SU-DHL-6 (cell line): ENCODE measurements around the gene GPR89A.
"Not testable (repeated sequence)": the region's sequence is repeated elsewhere in the genome, so short reads cannot be mapped to it uniquely, and the experiment has no call there.

ENCODE experiments used
- H2AFZ ChIP-seq: fragments of 200-600 bp; sonication (generic); 2 replicates; pipeline ENCODE4 v1.6.1; 2014; ENCODE audit warnings: low read depth, mild to moderate bottlenecking, moderate library complexity, mixed read lengths, antibody characterized with exemption, low read length; ENCODE audit not compliant: severe bottlenecking
- H3F3A ChIP-seq: fragments of 200-600 bp; shearing (Covaris generic); 2 replicates; pipeline ENCODE4 v1.6.0; 2016; ENCODE audit warnings: antibody characterized with exemption, mild to moderate bottlenecking; ENCODE audit not compliant: insufficient read depth
- H3K27ac ChIP-seq: fragments of 200-600 bp; sonication (generic); 2 replicates; pipeline ENCODE4 v1.5.1; 2016; ENCODE audit warnings: low read depth, mild to moderate bottlenecking, low read length, moderate library complexity, mixed read lengths
- H3K27me3 ChIP-seq: fragments of 200-600 bp; sonication (generic), shearing (Covaris generic); 2 replicates; pipeline ENCODE4 v1.6.0; 2014; ENCODE audit warnings: mild to moderate bottlenecking, low read length
- H3K36me3 ChIP-seq: fragments of 200-600 bp; sonication (generic); 2 replicates; pipeline ENCODE4 v1.6.1; 2014; ENCODE audit warnings: mild to moderate bottlenecking, low read length, mixed read lengths
- H3K4me2 ChIP-seq: fragments of 300-600, 200-600 bp; shearing (Covaris generic), sonication (generic); 2 replicates; pipeline ENCODE4 v1.6.0; 2014; ENCODE audit warnings: low read length, low read depth, mild to moderate bottlenecking; ENCODE audit not compliant: poor library complexity, severe bottlenecking
- H3K4me3 ChIP-seq: fragments of 200-600 bp; sonication (generic); 2 replicates; pipeline ENCODE4 v1.5.1; 2014; ENCODE audit warnings: antibody characterized with exemption, low read length, mild to moderate bottlenecking, mixed read lengths; ENCODE audit not compliant: insufficient read depth, poor library complexity, severe bottlenecking
- H3K79me2 ChIP-seq: fragments of 200-600 bp; sonication (generic); 2 replicates; pipeline ENCODE4 v1.6.1; 2014; ENCODE audit warnings: mild to moderate bottlenecking, low read length, moderate library complexity; ENCODE audit not compliant: insufficient read depth
- H3K9ac ChIP-seq: fragments of 200-600 bp; sonication (generic); 2 replicates; pipeline ENCODE4 v1.7.0; 2014; ENCODE audit warnings: mild to moderate bottlenecking, low read length
- H3K9me2 ChIP-seq: fragments of 200-600 bp; sonication (generic); replicated peaks from 2 replicates; pipeline ENCODE4 v1.6.1; 2014; ENCODE audit warnings: low read length; ENCODE audit not compliant: insufficient read depth
- H3K9me3 ChIP-seq: fragments of 200-600 bp; sonication (generic); 2 replicates; pipeline ENCODE4 v1.6.1; 2014; ENCODE audit warnings: low read length, mixed read lengths; ENCODE audit not compliant: insufficient read depth
- H4K20me1 ChIP-seq: fragments of 200-600 bp; sonication (generic); 2 replicates; pipeline ENCODE4 v1.6.1; 2014; ENCODE audit warnings: low read depth, mild to moderate bottlenecking, antibody characterized with exemption, low read length, moderate library complexity, mixed read lengths
- EZH2phosphoT487 ChIP-seq: fragments of 200-600 bp; sonication (generic), shearing (Covaris generic); conservative IDR thresholded peaks from 2 replicates; pipeline ENCODE4 v1.6.1; 2018; ENCODE audit warnings: mild to moderate bottlenecking, antibody characterized with exemption, low read length, moderate library complexity, mixed read lengths
- TF ChIP-seq, protein P1 (sequence below): fragments of 200-600 bp; sonication (generic); IDR thresholded peaks from one replicate; pipeline ENCODE4 v1.5.1; 2017; ENCODE audit warnings: antibody characterized with exemption, mild to moderate bottlenecking, low read length, moderate library complexity; ENCODE audit not compliant: insufficient read depth, poor library complexity, severe bottlenecking

GPR89A gene

DNA sequence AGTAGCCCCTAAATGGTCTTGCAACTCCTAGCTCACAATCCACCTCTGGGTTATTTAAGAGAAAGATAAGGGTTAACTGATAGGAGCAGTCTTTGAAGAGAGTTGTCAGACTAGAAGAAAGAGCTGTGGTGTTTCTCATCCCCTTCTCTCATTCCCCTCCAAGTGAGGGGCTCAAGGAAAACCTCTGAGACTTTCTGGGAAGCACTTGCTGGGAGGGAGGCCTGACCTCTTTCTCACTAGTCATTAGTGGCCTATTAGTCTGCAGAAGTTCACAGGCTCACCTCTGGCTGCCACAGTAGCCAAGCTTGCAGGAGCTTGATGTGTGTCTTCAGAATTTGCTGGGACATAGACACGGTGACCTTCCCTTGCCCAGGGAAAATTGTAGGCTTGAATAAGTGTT is 6.2 kb upstream of the GPR89A start:
- H2AFZ ChIP-seq: no peak overlapping the region
- H3F3A ChIP-seq: no peaks in the 10 kb centered on the region
- no peak overlapping the region for H3K9ac ChIP-seq
- no peak for TF ChIP-seq EZH2phosphoT487
- TF ChIP-seq, protein P1, sequence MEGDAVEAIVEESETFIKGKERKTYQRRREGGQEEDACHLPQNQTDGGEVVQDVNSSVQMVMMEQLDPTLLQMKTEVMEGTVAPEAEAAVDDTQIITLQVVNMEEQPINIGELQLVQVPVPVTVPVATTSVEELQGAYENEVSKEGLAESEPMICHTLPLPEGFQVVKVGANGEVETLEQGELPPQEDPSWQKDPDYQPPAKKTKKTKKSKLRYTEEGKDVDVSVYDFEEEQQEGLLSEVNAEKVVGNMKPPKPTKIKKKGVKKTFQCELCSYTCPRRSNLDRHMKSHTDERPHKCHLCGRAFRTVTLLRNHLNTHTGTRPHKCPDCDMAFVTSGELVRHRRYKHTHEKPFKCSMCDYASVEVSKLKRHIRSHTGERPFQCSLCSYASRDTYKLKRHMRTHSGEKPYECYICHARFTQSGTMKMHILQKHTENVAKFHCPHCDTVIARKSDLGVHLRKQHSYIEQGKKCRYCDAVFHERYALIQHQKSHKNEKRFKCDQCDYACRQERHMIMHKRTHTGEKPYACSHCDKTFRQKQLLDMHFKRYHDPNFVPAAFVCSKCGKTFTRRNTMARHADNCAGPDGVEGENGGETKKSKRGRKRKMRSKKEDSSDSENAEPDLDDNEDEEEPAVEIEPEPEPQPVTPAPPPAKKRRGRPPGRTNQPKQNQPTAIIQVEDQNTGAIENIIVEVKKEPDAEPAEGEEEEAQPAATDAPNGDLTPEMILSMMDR: no peak
- no peak overlapping the region for H3K27ac ChIP-seq
- H3K9me3 ChIP-seq: no peaks in the 10 kb centered on the region
- H3K36me3 ChIP-seq: no peaks in the 10 kb centered on the region
- no peak overlapping the region for H3K4me3 ChIP-seq
- H3K4me2 ChIP-seq: no peak overlapping the region
- no peaks in the 10 kb centered on the region for H3K9me2 ChIP-seq
- H4K20me1 ChIP-seq: no peaks in the 10 kb centered on the region
- no peaks in the 10 kb centered on the region for H3K27me3 ChIP-seq
- H3K79me2 ChIP-seq: no peaks in the 10 kb centered on the region

DNA sequence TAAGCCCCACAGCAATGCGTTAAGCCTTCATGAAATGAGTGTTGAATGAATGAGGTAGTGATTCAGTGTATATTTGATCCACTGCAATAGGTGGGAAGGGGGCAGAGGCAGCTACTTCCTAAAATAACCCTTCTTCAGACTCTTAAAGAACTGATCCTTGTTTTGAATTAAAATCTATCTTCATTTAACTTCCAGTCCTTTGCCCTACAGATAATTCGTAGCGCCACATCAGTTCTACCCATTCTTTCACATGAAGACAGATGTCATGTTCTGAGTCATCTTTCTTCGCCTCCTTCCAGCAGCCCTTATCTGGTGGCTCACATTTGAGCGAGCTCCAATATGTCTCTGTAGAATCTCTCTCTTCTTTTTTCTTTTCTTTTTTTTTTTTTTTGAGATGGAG is 948 bp upstream of the GPR89A start:
- H3K27ac ChIP-seq, H3K36me3 ChIP-seq: not testable (repeated sequence)

DNA sequence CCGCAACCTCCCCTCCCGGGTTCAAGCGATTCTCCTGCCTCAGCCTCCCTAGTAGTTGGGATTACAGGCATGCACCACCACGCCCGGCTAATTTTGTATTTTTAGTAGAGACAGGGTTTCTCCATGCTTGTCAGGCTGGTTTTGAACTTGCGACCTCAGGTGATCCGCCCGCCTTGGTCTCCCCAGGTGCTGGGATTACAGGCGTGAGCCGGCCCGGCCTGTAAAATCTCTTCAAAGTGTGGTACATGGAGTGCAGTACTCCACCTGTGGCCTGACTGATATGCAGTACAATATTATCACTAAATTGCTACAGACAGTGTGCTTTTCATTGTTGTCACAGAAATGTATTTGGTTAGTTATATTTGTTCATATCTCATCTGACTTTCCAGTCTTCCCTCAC is 499 bp upstream of the GPR89A start:
- not testable (repeated sequence) for H3K9me3 ChIP-seq, H3K27me3 ChIP-seq, H4K20me1 ChIP-seq, H3K4me2 ChIP-seq, H3K9ac ChIP-seq, H3K79me2 ChIP-seq, H2AFZ ChIP-seq, H3K4me3 ChIP-seq, H3K9me2 ChIP-seq, H3K36me3 ChIP-seq, H3F3A ChIP-seq, H3K27ac ChIP-seq

More for the DNA sequence above, 948 bp upstream of the GPR89A start:
- not testable (repeated sequence) for H3K79me2 ChIP-seq, H3K9ac ChIP-seq, H2AFZ ChIP-seq, H3K4me3 ChIP-seq, H4K20me1 ChIP-seq, H3K9me3 ChIP-seq, H3K27me3 ChIP-seq, H3K9me2 ChIP-seq, H3K4me2 ChIP-seq, H3F3A ChIP-seq

DNA sequence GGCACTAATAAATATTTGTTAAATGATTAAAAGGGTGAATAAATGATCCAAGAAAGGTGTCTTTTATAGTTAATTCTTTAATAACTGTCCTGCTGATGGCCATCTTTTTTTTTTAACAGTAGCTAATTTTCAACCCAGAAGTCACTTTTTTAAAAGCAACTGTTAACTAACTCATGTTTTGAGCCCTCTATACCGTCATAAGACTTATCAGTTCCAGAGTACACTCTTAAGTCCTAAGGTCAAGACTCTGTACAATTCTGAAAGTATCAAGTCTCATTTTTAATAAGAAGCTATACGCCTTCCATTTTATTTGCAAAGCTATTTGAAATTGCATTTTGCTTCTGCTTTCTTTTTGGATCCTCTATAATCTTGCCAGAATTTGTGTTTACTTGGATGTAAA is 3.0 kb downstream of the GPR89A start:
- H3K27ac ChIP-seq, H3K9ac ChIP-seq, H3K4me3 ChIP-seq, H3K36me3 ChIP-seq, H3K4me2 ChIP-seq, H3F3A ChIP-seq, H2AFZ ChIP-seq, H3K9me2 ChIP-seq, H3K79me2 ChIP-seq, H4K20me1 ChIP-seq, H3K9me3 ChIP-seq, H3K27me3 ChIP-seq: not testable (repeated sequence)

DNA sequence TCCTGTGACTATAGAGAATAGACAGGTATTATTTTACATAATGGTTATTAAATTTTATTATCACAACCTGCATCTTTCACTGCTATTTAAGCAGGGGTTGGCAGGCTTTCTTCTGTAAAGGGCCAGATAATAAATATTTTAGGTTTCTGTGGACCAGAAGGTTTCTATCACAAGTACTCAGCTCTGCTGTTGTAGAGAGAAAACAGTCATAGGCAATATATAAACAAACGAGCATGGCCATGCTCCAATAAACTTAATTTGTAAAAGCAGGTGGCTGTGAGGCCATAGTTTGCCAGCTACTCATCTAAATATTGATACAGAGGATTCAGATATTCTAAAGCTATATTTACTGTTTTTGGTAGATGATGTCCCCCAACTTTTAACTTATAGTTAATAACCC is 12.3 kb downstream of the GPR89A start:
- not testable (repeated sequence) for H3F3A ChIP-seq, H3K27me3 ChIP-seq, H3K9ac ChIP-seq, H3K36me3 ChIP-seq, H2AFZ ChIP-seq, H3K9me3 ChIP-seq, H3K4me2 ChIP-seq, H4K20me1 ChIP-seq, H3K4me3 ChIP-seq, H3K9me2 ChIP-seq, H3K27ac ChIP-seq, H3K79me2 ChIP-seq

DNA sequence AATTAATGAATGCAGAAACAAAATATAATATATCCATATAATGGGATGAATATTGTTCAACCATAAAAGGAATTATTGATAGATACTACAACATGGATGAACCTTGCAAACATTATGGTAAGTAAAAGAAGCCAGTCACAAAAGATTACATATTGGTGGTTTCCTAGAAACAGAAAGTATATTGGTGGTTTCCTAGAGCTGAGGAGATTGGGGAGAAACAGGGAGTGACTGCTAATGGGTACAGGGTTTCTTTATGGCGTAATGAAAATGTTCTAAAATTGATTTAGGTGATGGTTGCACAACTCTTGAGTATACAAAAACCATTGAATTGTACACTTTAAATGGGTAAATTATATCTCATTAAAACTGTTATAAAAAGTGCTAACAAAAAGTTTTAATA is 14.4 kb downstream of the GPR89A start:
- not testable (repeated sequence) for H4K20me1 ChIP-seq, H3K9me2 ChIP-seq

DNA sequence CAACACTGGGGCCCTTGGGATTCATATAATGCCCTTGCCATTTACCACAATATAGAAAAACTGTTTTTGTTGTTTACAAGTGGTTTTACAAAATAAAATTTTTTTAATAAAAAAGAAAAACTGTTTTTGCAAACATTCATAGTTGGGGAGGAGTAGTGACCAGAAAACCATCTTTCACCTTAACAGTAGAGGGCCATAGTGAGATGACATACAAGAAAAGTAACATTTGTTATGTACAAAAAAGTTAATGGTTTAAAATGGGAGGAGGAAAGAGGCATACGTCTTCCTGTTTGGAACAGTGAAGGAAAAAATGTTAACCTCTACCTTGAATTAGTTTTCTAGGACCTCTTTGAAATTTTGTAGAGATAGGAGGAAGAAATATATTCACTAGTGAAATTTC is 28.4 kb downstream of the GPR89A start:
- H3K79me2 ChIP-seq, H3K27ac ChIP-seq, H2AFZ ChIP-seq, H3K4me2 ChIP-seq, H3K9ac ChIP-seq, H3K4me3 ChIP-seq, H4K20me1 ChIP-seq, H3K9me2 ChIP-seq, H3K27me3 ChIP-seq, H3F3A ChIP-seq, H3K36me3 ChIP-seq, H3K9me3 ChIP-seq: not testable (repeated sequence)

More for the DNA sequence above, 14.4 kb downstream of the GPR89A start:
- H2AFZ ChIP-seq, H3K4me2 ChIP-seq, H3K79me2 ChIP-seq, H3K36me3 ChIP-seq, H3F3A ChIP-seq, H3K27ac ChIP-seq, H3K27me3 ChIP-seq, H3K9ac ChIP-seq, H3K4me3 ChIP-seq, H3K9me3 ChIP-seq: not testable (repeated sequence)
